Activated CD8-positive, alpha-beta T cell treated with anti-CD3 and anti-CD28 coated beads, Interleukin-2, amount 10 ng/mL, durations not matched to agents 7 days and 5 days (primary cell): Measurements from ENCODE around the gene CCDC124. TPM values are rescaled to one million over a fixed set of nuclear protein-coding genes. Genes with fewer than 3 reads are reported as not detected.
A peak's percentile ranks its signal among the peaks of the same experiment; 100 is the strongest.
"Not testable (repeated sequence)": the region's sequence is repeated elsewhere in the genome, so short reads cannot be mapped to it uniquely, and the experiment has no call there.

ENCODE experiments used
- ATAC-seq: fragments of 150-1000 bp; cut with Tn5 transposase; one replicate; pipeline ENCODE4 v1.10.0; 2021; ENCODE audit warnings: moderate library complexity
- CTCF ChIA-PET: fragments of 350-600 bp; sonication (Branson Sonifier 250); formaldehyde crosslinking; loops from one replicate; lab custom pipeline; 2021; ENCODE audit warnings: antibody characterized with exemption; lab: Charles Lee
- POLR2A ChIA-PET: fragments of 350-600 bp; sonication (Branson Sonifier 250); formaldehyde crosslinking; loops from one replicate; lab custom pipeline; 2021; ENCODE audit warnings: antibody characterized with exemption; lab: Charles Lee
- DNase-seq: peaks from one replicate; pipeline ENCODE4 v3.0.0-alpha.2; 2020
- H3K27ac Mint-ChIP-seq: one replicate; pipeline ENCODE4 v1.8.0; 2021; ENCODE audit warnings: mild to moderate bottlenecking, mixed read lengths
- H3K27me3 Mint-ChIP-seq: one replicate; pipeline ENCODE4 v1.8.0; 2021; ENCODE audit warnings: low read depth, mixed read lengths
- H3K36me3 Mint-ChIP-seq: one replicate; pipeline ENCODE4 v1.8.0; 2021; ENCODE audit warnings: low read depth, mixed read lengths
- H3K4me1 Mint-ChIP-seq: one replicate; pipeline ENCODE4 v1.8.0; 2021; ENCODE audit warnings: low read depth, mixed read lengths
- H3K4me3 Mint-ChIP-seq: one replicate; pipeline ENCODE4 v1.8.0; 2021; ENCODE audit warnings: mild to moderate bottlenecking, mixed read lengths
- H3K9me3 Mint-ChIP-seq: one replicate; pipeline ENCODE4 v1.8.0; 2022; ENCODE audit warnings: mixed read lengths; ENCODE audit not compliant: insufficient read depth
- total RNA-seq, 2 experiments: library from RNA; stranded (reverse); gene quantifications; one replicate each; pipeline ENCODE4 v1.2.3, GENCODE V29; 2021

CCDC124 gene, protein sequence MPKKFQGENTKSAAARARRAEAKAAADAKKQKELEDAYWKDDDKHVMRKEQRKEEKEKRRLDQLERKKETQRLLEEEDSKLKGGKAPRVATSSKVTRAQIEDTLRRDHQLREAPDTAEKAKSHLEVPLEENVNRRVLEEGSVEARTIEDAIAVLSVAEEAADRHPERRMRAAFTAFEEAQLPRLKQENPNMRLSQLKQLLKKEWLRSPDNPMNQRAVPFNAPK
- total RNA-seq: 10 to 100 TPM; 85.8 to 88.0 TPM

- Mint-ChIP-seq H3K4me1 (peaks cover 21% of the 10 kb centered on the region), H3K9me3 (no peaks in the 10 kb centered on the region), H3K27me3 (peaks cover 2% of the 10 kb centered on the region), H3K27ac (peak within 1 kb of the TSS; percentile 96), H3K4me3 (peak within 1 kb of the TSS; percentile 83), H3K36me3 (peaks cover 4% of the 10 kb centered on the region)
- ChIA-PET CTCF (interaction anchor here (0.6 to 7.4 kb wide), 39 partner anchors 8 to 492 kb away, joined by 3 to 289 read pairs (median 4); partner anchors contain the start of genes ARRDC2, B3GNT3, JAK3 and KCNN1), POLR2A (interaction anchor here (0.6 to 2.8 kb wide), 13 partner anchors 12 to 326 kb away, joined by 3 to 69 read pairs (median 5); partner anchors contain the start of genes FCHO1, JAK3 and RPL18A)
- ATAC-seq (peak; percentile 99), DNase-seq (peak; percentile 95)
Measured at GRCh38 chr19:17932485-17933338, at the start of gene CCDC124. CCDC124 (plus strand) TSS chr19:17933015; CDS start chr19:17936421, 3,406 bp downstream.

- CTCF ChIA-PET: interaction anchor here (2.2 kb wide), 1 partner anchor 54 kb away, joined by 4 read pairs; no protein-coding TSS in a partner anchor
- DNase-seq (no peak), ATAC-seq (no peak)
- no peak overlapping the region for H3K4me3 Mint-ChIP-seq
- H3K27ac Mint-ChIP-seq: no peak overlapping the region
- H3K9me3 Mint-ChIP-seq: no peaks in the 10 kb centered on the region
- H3K27me3 Mint-ChIP-seq: no peaks in the 10 kb centered on the region
- no peaks in the 10 kb centered on the region for H3K4me1 Mint-ChIP-seq
- H3K36me3 Mint-ChIP-seq: no peaks in the 10 kb centered on the region
- POLR2A ChIA-PET: no interaction called here
Measured at GRCh38 chr19:17883627-17884410, 49.0 kb upstream of the CCDC124 start.

DNA sequence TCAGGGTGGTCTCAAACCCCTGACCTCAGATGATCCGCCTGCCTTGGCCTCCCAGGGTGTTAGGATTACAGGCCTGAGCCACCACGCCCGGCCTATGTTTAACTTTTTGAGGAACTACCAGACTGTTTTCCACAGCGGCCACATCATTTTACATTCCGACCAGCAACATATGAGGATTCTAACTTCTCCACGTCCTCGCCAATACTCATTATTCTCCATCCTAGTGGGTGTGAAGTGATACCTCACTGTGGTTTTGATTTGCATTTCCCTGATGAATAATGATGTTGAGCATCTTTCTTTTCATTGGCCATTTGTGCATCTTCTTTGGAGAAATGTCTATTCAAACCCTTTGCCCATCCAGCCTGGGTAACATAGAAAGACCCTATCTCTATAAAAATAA, 46.3 kb upstream of the CCDC124 start:
- no peak for DNase-seq
- ChIA-PET CTCF (no interaction called here), POLR2A (no interaction called here)
- no peak overlapping the region for H3K4me3 Mint-ChIP-seq
- H3K4me1 Mint-ChIP-seq: no peaks in the 10 kb centered on the region
- ATAC-seq: no peak
- H3K27ac Mint-ChIP-seq: no peak overlapping the region
- no peaks in the 10 kb centered on the region for H3K9me3 Mint-ChIP-seq
- H3K36me3 Mint-ChIP-seq: no peaks in the 10 kb centered on the region
- no peaks in the 10 kb centered on the region for H3K27me3 Mint-ChIP-seq

GRCh38 chr19:17887221-17887620, 45.6 kb upstream of the CCDC124 start:
- H3K27me3 Mint-ChIP-seq, CTCF ChIA-PET, H3K36me3 Mint-ChIP-seq, H3K27ac Mint-ChIP-seq, ATAC-seq, POLR2A ChIA-PET, H3K4me1 Mint-ChIP-seq, H3K9me3 Mint-ChIP-seq, DNase-seq, H3K4me3 Mint-ChIP-seq: not testable (repeated sequence)

GRCh38 chr19:17888260-17888659, 44.6 kb upstream of the CCDC124 start:
- no peak for DNase-seq
- CTCF ChIA-PET: no interaction called here
- Mint-ChIP-seq H3K27me3 (no peaks in the 10 kb centered on the region), H3K4me1 (no peaks in the 10 kb centered on the region), H3K27ac (no peak overlapping the region), H3K4me3 (no peak overlapping the region), H3K36me3 (no peaks in the 10 kb centered on the region), H3K9me3 (no peaks in the 10 kb centered on the region)
- POLR2A ChIA-PET: no interaction called here
- ATAC-seq: no peak

GRCh38 chr19:17889609-17890214, 43.1 kb upstream of the CCDC124 start:
- H3K4me3 Mint-ChIP-seq: no peak overlapping the region
- CTCF ChIA-PET: no interaction called here
- no peaks in the 10 kb centered on the region for H3K9me3 Mint-ChIP-seq
- POLR2A ChIA-PET: no interaction called here
- DNase-seq (peak; percentile 44), ATAC-seq (peak; percentile 57)
- no peaks in the 10 kb centered on the region for H3K36me3 Mint-ChIP-seq
- no peak overlapping the region for H3K27ac Mint-ChIP-seq
- no peaks in the 10 kb centered on the region for H3K4me1 Mint-ChIP-seq
- no peaks in the 10 kb centered on the region for H3K27me3 Mint-ChIP-seq

DNA sequence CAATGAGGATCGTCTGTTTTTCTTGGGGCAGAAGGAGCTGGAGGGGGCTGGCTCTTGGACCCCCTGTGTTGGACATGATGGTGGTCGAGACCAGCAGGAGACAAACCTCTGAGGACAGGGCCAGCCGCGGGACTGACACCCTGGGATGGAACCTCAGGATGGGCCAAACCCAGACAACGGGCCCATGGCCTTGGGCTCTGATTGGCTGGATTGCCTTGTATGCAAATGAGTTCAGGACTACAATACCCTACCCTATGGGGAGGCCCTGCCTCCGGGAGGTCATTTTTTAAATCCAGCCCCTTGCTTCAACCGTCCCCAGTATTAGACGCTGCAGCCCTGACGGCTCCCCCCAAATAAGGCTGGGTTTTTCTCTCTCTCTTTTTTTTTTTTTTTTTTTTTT, 39.0 kb upstream of the CCDC124 start:
- H3K27ac Mint-ChIP-seq: no peak overlapping the region
- CTCF ChIA-PET: no interaction called here
- H3K27me3 Mint-ChIP-seq: no peaks in the 10 kb centered on the region
- ATAC-seq: no peak
- no peak overlapping the region for H3K4me3 Mint-ChIP-seq
- no peak for DNase-seq
- no peaks in the 10 kb centered on the region for H3K9me3 Mint-ChIP-seq
- H3K4me1 Mint-ChIP-seq: no peaks in the 10 kb centered on the region
- no peaks in the 10 kb centered on the region for H3K36me3 Mint-ChIP-seq
- POLR2A ChIA-PET: no interaction called here

DNA sequence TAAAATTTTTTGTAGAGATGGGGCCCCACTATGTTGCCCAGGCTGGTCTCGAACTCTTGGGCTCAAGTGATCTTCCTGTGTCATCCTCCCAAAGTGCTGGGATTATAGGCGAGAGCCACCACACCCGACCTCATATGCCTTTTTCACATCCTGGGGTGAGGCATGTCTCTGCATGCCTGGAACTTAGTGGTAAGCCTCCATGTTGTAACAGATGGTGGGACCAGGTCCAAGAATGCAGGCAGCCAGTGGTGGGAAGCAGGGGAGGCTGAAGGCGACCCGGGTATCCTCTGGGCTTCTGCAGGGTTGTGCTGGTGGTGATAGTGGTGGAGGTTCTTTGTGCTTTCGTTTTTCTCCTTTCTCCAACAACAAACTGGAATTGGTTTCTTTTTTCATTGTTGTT, 30.1 kb upstream of the CCDC124 start:
- DNase-seq: no peak
- H3K4me1 Mint-ChIP-seq: peaks cover 4% of the 10 kb centered on the region
- peaks cover 7% of the 10 kb centered on the region for H3K27me3 Mint-ChIP-seq
- no peak for ATAC-seq
- H3K4me3 Mint-ChIP-seq: no peak overlapping the region
- no peak overlapping the region for H3K27ac Mint-ChIP-seq
- CTCF ChIA-PET: no interaction called here
- POLR2A ChIA-PET: no interaction called here
- no peaks in the 10 kb centered on the region for H3K36me3 Mint-ChIP-seq
- H3K9me3 Mint-ChIP-seq: no peaks in the 10 kb centered on the region

GRCh38 chr19:17908244-17908643, 24.6 kb upstream of the CCDC124 start:
- Mint-ChIP-seq H3K27ac (no peak overlapping the region), H3K4me1 (no peaks in the 10 kb centered on the region), H3K27me3 (no peaks in the 10 kb centered on the region), H3K36me3 (no peaks in the 10 kb centered on the region), H3K4me3 (no peak overlapping the region), H3K9me3 (peaks cover 4% of the 10 kb centered on the region)
- DNase-seq (no peak), ATAC-seq (no peak)
- CTCF ChIA-PET: interaction anchor here (1.4 to 1.5 kb wide), 2 partner anchors 24 to 49 kb away, joined by 4 read pairs; partner anchors contain the start of genes CCDC124 and RPL18A
- POLR2A ChIA-PET: no interaction called here

DNA sequence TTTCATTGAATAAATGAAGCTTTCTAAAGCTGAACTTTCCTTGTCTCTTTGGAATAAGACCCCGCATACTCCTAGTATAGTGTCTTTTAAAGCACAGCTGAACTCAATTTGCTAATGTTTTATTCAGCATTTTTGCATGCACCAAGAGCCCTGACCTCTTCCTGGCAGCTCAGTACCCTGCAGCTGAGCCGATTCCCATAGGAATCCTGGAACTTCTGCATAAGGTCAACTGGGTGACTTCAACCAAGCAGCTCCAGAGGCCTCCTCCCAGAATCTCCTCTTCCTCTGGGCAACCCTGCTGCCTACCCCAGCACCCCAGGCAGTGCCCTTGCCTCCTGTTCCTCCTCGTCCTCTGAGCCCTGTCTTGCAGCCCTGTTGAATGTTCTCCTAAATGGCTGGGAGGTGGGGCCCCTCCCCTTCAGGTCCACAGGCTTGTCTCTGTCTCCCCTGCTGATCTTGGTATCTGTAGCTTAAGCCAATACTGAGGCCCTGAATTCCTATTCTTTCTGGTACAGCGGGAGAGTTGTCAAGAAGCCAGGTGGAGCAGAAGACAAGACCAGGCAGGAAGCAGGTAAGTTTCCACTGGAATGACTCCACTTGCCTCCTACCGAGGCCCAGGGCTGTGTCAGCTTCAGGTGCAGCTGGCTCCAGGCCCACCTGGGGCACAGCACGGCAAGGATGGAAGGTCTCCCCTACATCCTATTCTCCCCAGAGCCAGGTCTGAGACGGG, 23.6 kb upstream of the CCDC124 start:
- Mint-ChIP-seq H3K27ac (no peak overlapping the region), H3K27me3 (no peaks in the 10 kb centered on the region), H3K4me1 (no peaks in the 10 kb centered on the region), H3K9me3 (peaks cover 4% of the 10 kb centered on the region), H3K36me3 (no peaks in the 10 kb centered on the region), H3K4me3 (no peak overlapping the region)
- ATAC-seq (no peak), DNase-seq (no peak)
- ChIA-PET POLR2A (no interaction called here), CTCF (interaction anchor here (1.4 to 1.5 kb wide), 2 partner anchors 23 to 50 kb away, joined by 4 read pairs; partner anchors contain the start of genes CCDC124 and RPL18A)
